GM12873 (cell line): ENCODE data around the gene TMEM200A.

ENCODE experiments used
- TF ChIP-seq, protein P1 (sequence below): IDR thresholded peaks from 2 replicates; pipeline ENCODE4 v1.5.1; 2012; ENCODE audit warnings: low read depth, mild to moderate bottlenecking, moderate library complexity, low read length, control low read depth; ENCODE audit not compliant: insufficient read depth; ENCODE audit errors: missing control alignments

Gene TMEM200A

GRCh38 chr6:130437961-130438360, 72.1 kb downstream of the TMEM200A start:
- TF ChIP-seq, protein P1, sequence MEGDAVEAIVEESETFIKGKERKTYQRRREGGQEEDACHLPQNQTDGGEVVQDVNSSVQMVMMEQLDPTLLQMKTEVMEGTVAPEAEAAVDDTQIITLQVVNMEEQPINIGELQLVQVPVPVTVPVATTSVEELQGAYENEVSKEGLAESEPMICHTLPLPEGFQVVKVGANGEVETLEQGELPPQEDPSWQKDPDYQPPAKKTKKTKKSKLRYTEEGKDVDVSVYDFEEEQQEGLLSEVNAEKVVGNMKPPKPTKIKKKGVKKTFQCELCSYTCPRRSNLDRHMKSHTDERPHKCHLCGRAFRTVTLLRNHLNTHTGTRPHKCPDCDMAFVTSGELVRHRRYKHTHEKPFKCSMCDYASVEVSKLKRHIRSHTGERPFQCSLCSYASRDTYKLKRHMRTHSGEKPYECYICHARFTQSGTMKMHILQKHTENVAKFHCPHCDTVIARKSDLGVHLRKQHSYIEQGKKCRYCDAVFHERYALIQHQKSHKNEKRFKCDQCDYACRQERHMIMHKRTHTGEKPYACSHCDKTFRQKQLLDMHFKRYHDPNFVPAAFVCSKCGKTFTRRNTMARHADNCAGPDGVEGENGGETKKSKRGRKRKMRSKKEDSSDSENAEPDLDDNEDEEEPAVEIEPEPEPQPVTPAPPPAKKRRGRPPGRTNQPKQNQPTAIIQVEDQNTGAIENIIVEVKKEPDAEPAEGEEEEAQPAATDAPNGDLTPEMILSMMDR: no peak

DNA sequence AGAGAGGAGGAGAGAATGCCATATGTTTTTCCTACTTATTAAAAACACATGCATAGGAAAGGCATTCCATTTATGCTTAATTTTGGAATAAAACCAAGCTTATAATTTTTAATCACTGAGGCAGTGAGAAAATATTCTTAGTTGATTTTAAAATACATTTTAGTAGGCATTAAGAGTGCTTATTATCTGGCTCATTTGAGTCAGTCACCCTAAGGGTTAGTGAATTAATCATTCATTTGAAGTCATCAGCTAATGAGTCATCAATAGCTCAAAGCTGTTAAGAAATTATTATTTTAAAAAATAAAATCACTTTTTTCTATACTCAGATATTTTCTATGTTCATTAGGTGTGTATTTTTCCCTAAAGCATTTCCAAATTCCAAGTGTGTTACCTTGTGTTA, 81.6 kb downstream of the TMEM200A start:
- TF ChIP-seq, protein P1: no peak

DNA sequence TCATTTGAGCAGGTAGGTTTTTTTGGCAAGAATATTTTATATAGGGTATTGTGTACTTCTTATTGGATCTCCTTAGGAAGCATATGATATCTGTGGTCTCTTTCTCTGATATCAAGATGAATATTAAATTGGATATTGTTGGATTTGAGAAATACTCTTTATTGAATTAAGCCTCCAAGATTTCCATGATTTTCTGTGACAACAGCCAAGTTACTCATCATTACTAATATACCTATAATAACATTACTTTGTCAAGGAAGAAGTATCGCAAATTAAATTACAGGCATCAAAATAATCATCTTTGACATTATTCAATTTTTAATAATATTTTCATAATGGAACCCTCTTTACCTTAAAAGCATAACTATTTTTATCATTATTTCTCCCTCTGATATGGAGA, 86.5 kb downstream of the TMEM200A start:
- TF ChIP-seq, protein P1: no peak

DNA sequence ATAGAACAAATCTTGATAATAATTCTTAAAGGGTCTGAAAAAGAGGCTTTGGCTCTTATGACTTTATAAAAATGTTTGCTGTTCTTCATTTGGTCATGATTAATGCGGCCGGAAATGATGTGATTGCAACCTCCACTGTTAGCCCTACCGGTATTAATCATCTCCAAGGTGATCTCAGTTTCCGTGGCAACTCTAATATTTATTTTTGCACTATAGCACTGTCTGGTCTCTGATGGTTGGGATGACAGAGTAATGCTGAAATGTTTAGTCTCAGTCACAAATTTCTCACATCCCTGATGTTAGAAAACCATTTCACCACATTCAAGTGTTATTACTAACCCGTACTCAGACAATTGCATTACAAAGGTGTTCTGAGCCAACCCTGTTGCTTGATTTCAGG, 87.4 kb downstream of the TMEM200A start:
- TF ChIP-seq, protein P1: no peak

- TF ChIP-seq, protein P1: no peak
These were observed 91.8 kb downstream of the TMEM200A start for GRCh38 chr6:130457605-130458004.

DNA sequence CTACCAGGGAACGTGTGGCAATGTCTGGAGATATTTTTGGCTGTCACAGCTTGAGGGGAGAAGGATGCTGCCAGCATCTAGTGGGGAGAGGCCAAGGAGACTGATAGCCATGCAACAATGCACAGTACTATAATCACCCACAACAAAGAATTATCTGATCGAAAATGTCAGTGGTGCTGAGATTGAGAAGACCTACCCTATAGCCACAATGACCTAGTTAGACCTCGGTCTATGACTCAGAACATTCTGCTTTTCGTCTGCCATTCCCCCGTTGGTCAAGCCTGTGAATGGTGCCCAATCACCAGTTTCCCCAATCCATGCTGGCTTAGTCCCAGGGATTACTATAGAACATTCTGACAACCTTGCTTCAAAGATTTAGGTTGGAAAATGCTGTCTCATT, 93.5 kb downstream of the TMEM200A start:
- TF ChIP-seq, protein P1: no peak

DNA sequence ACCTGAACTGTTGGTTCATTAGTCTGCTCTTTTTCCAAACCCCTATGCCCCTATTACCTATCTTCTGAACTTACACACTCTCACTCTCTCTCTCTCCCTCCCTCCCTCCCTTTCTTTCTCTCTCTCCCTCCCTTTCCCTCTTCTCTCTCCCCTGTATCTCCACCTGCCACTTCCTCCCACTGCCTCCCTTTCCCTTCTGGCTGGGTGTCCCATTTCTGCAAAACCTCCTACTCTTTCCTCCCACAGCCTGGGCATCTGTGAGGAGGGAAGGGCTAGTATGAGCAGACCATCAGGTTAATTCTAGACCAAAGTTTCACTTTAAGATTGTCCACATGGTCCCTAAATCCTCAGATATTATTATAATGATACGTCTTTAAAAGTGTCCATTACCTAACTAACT, 95.1 kb downstream of the TMEM200A start:
- TF ChIP-seq, protein P1: no peak

DNA sequence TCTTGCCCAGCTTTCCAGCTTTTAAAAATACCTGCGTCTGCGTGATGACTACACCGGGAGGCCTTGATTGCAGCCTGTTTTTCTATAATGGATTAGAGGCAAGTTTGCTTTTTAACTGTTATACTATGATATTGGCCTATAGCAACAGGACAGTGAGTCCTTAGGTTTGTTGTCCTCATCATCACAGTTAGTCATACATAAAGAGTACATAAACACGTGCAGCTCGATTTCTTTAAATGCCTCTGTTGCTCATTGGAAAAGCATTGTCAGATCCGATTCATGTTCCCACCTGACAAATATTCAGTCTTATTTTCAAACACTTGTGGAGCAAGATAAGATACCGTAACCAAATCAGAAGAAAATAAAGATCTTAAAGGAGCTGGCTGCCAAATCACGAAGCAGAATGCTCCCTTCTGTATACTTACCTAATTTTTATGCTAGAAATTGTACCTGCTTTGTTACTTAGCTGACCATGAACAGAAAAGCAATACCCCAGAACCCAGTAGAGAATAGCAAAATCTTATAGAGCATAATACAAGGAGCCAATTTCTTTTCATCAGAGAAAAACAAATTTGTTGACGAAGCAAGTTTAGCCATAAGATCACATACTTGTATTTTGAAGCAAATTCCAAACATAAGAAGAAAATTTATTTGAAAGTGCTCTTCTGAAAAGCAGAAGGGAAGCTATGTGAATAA, 100.4 kb downstream of the TMEM200A start:
- TF ChIP-seq, protein P1: no peak
